ENCODE measurements around the gene FGD4.

The FGD4 gene

DNA sequence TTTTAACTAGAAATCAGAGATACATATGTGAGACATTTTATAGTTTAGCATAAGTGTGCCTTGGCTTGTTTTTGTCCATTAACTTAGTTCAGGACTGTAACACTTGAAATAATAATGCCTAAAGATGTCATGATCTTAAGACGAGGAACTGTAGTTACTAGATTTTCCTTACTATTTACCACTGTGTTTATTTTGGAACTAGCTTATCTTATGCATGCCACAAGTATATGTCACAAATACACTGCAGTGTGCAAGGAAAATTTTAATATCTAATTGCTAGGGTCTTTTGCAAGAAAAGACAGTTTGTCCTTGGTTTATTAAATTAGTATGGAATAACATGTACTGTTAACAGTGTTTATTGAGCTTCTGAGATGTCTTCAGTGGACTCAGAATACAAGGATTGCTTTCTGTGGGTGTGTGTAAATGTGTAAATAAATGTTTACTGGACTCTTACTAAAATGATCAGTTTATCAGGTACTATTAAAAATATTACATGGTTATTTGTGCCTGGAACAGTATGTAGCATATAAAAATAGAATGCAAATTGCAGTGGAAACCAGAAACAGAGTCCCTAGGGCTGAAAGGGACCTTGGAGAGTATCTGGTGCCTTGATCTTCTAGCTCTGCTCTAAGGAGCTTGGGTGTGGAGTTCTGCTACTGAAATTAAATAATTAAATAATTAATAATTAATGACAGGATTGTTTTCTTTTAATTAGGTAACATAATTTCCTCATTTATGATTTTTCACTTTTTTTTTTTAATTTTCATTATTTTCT, 58.1 kb downstream of the FGD4 start:
- DNase-seq = no peak

DNA sequence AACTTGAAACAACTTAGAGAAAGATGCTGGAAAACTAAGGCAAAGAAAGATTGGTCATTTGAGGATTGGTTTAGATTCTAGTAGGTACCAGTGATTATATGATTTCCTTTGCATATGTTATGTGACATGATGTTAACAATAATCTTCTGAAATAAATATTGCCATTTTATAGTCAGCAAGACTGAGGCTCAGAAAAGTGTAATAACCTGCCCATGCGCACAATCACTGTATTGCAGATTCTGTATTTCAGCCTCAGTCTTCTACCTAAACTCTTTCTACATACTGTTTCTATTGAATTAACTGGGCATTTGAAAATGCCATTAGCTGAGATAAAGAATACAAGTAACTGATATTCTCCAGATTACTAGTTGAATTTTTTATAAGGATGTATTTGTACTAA, 61.3 kb downstream of the FGD4 start:
- DNase-seq = no peak

DNA sequence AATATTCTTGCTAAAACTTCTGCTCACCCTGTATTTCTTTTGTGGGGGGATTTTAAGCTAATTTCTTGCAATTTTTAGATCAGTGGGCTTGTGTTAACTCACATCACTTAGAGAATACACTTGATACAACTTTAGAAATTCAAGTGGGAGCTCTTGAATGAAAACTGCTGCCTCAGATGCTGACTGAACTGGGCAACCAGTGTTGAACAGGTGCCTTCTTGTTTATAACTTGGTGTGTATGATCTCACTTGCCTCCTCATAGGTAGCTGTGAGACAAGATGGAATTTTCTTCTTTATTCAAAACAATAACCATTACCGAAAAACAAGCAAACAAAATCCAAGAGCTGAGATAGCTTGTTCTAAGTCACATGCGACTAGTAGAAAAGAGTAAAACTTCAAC, 63.5 kb downstream of the FGD4 start:
- DNase-seq = no peak

DNA sequence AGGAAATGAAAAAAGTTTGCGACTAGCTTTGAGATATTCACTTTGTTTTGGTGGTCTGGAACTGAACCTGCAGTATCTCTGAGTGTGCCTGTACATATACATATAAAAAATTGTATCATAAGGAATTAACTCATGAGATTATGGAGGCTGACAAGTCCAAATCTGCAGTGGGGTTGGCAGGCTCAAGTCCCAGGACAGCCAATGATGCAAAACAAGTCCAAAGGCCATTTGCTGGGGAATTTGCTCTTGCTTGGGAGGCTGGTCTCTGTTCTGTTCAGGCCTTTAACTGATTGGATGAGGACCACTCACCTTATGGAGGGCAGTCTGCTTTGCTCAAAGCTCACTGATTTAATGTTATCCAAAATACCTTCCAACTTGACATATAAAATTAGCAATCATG, 66.8 kb downstream of the FGD4 start:
- DNase-seq = no peak

DNA sequence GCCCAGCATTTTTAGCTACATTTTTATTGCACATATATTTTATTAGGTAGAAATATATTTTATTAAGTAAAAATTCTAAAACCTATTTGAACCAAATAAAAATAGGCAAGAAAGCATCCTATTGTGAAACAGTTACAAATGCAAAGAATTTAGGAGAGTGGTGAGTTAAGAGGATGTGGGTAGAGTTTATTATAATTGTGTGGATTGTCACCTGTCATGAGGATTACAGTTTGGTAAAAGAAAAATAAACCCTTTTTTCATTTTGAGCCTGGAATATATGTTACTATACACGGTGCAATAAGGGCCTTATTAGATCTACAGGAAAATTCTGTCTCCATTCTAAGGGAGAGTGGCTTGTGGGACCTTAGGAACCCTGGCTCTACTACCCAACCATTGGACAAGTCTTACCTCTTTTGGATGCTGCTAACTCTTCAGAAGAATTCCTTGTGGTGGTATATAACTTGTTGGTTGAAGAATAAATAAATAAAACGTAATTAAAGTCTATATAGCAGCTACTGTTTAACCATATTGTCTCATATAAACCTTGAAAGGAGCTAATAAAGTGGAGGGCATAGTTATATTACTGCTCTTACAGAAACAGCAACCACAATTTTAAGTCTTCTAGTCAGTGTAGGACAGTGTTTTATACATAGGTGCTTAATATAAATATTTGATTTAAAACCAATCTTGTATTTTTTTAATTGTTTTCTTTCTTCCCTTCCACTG, 67.8 kb downstream of the FGD4 start:
- DNase-seq = no peak

DNA sequence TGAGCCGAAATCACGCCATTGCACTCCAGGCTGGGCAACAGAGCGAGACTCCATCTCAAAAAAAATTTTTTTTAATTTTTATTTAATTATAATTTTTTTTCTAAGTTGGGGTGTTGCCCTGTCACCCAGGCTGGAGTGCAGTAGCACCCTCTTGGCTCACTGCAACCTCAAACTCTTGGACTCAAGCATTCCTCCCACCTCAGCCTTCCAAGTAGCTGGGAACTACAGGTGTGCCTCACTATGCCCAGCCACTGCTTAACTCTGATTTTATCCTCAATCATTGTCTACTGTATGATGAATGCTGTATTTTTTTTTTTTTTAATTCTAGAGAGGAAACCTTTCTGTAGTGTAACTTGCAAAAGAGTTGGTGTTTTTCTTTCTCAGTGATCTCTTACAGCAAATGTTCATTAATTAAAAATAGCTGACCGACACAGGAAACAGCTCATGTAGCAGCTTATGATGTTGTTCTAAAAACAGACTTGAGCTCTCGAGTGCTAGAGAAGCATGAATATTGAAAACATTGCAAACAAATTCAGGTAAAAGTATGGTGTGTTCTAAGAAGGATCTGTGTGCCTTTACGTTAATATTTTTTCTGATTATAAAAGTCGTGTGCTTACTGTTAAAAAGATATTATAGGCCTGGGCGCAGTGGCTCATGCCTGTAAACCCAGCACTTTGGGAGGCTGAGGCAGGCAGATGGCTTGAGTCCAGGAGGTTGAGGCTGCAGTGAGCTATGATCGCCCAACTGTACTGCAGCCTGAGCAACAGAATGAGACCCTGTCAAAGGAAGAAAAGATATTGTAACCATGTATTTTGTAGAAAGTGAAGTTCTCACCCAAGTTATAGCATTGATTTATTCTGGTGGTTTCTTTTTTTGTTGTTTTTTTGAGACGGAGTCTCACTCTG, 68.9 kb downstream of the FGD4 start:
- DNase-seq = no peak

DNA sequence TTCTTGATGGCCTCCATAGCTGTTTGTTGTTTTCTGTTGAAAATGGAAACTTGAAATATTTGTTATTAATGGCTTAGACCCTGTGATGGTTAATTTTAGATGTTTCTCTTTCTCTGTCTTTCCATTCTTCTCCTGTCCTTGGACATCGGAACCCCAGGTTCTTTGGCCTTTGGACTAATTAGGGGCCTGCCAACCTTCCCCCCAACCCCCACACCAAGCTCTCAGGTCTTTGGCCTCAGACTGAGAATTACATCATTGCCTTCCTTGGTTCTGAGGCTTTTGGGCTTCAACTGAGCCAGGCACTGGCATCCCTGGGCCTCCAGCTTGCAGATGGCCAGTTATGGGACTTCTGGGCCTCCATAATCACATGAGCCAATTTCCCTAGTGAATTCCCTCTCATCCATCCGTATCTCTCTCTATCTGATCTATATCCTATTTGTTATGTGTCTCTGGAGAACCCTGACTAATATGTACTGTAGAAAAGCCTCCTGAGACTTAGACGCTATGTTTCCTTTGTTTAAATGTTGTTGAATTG, 71.6 kb downstream of the FGD4 start:
- DNase-seq = no peak

DNA sequence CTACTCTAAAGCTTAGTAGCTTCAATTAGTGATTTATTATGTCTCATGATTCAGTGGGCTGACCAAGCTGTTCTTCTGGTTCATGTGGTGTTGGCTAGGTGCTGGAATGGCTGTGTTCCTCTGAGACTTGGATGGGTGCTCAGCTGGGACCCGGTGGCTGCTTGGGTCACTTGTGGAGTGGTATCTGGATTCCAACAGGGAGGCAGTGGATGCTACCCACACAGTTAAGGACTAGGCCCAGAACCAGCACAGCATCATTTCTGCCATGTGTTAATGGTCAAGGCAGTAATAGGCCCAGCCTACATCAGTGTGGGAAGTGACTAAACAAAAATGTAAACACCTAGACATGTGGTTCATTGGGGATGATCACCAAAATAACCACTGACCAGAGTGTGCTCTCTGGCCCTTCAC, 72.2 kb downstream of the FGD4 start:
- DNase-seq = no peak

DNA sequence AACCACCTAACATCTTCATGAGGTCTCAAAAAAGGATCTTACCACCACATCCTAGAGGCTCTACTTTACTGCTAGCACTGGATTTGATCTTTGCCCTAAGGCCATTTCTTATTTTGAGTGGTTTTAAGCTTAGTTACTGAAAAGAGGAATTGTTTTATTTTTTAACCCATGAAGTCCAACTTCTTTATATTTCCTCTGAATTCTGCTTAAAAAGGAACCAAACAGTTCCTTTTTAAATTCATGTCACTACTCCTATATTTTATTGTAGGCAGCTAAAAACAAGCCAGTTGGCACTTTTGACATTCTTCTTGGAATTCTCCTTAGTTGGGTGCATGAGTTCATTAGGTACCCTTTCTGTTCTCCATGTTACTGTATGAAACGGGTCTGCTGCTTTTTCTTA, 76.4 kb downstream of the FGD4 start:
- DNase-seq = no peak

DNA sequence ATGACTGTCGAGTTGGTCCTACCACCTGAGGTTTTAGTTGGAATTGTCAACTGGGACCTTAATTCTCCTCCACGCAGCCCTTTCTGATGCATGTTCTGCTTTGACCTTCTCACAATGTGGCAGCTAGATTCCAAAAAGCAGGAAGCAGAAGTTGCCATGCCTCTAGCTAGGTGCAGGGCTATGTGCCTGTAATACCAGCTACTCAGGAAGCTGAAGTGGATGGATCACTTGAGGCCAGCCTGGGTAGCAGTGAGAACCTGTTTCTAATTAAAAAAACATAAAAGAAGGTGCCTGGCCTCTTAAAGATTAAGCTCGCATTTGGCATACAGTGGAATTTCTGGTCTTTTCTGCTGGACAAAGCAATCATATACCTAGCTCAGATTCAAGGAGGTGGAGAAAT, 77.1 kb downstream of the FGD4 start:
- DNase-seq = no peak

DNA sequence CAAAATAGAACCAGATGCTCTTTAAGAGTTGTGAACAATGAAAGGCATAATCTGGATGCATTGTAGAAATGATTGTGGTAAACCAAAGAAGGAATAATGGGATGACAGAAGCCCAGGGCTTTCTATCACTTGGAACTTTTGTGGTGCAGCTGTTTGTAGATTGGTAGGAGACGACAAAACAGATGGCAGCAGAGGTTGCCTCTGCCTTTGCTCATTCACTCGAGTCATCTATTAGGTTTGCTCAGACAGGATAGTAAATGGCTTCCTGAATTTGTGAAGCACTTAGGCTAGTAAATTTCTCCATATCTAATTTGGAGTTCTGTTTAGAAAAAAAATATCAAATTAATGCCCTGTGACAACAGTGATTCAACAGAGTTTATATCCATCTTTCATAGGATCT, 78.4 kb downstream of the FGD4 start:
- DNase-seq = no peak

DNA sequence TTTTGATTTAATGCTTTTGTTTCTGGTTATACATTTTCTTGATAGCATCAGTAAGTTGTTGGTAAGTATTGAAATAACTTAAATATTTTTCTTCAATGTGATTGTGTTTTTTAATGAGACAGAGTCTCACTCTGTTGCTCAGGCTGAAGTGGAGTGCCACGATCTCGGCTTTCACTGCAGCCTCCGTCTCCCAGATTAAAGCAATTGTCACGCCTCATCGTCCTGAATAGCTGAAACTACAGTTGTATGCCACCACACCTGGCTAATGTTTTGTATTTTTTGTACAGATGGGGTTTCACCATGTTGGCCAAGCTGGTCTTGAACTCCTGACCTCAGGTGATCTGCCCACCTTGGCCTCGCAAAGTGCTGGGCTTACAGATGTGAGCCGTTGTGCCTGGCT, 78.8 kb downstream of the FGD4 start:
- DNase-seq = no peak

DNA sequence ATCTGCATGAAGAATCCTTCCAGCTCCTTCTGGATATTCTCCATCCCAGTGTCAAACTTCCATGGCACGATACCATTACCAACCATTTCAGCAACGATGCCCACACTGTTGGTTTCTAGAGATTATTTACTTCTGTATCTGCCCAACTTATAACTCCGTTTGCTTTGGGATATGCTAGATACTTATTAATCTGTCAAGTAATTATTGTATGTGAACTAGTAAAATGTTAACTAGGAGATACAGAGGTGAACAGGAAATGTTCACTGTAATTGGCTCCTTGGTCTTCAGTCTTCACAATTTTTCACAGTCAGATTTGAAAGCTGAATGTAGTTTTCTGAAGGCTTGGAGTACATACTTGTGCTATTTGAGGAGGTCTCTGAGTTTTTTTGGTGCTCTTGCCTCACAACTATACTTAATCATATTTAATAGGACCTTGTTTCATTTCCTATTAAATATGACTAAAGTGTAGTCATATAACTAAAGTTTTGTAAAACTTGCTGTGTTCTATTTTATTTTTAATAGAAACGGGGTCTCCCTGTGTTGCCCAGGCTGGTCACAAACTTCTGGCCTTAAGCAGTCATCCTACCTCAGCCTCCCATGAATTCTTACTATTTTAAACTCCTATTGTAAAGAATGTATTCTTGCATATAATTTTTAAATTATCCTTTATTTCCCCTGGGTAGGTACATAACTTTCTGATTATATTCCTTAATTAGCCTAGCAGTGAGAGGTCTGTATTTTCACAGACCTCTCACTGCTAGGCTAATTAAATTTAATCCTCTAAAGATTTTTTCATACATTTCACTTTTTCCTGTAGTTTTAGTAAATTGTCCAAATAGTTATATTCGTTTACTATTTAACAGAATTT, 79.7 kb downstream of the FGD4 start:
- DNase-seq = no peak

DNA sequence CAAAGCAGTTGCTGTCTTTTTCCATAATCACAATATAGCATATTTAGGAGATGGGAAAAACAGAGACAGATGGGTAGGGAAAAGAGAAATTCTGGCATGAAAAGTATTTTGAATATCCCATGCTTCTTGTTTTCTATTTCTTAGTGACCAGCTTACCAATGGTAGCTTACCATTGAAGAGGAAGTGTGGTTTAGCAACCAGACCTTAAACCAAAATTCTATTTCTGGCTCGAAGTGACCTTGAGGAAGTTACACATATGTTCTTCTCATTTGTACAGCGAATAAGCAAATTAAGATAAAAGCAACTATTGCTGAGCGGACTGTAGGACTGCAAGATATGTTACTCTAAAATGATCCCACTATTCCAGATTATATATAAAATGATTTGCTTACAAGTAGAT, 82.9 kb downstream of the FGD4 start:
- no peak for DNase-seq

DNA sequence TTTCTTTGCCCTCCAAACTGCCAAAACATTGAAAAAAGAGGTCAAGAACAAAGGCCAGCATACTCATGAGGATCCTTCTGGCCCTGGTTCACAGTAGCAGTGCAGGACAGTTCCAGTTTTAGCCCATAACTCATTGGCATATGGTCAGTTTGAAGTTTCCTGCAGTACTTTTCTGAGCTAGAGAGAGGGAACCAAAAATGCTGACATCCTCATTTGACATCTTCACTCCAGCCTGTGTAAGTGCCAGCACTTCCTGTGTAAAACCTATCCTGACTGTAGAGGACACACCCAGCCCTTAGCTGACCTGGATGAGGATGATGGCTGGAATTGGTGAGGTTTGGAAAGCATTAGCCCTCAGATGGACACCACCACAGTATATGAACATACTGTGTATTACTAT, 84.1 kb downstream of the FGD4 start:
- no peak for DNase-seq

DNA sequence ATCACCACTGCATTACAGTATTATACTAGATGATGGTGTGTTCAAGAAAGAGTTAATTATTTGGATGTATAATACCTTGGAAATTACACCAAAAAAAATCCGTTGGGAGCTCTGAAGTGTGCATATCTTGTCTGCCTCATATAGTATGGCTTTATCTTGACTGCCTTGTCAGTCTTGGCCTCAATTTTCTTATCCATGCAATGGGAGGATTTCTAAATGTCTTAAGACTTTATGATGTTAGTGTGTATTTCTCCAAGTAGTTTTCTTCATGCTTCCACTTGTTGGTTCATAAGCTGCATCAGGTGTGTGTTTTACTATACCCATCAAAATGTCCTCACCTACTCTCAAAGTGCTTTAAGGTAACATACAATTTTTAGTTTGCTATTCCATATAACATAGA, 84.6 kb downstream of the FGD4 start:
- DNase-seq = no peak

DNA sequence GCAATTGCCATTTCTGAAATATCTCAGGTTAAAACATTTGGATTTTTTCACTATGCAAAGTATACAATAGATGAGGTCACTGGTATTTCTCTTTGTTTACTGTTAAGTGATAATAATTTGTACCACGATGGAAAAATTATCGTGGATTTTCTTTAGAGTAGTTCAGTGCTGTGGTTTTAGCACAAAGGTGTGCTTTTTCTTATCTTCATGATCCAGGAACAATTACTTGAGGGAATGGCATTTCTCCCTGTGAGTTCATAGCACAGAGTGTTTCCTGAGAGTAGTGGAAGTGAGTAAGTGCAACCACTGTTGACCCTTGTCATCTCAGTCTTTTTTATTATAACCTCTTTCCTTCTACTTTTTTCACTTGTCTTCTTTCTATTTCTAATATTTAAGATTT, 86.8 kb downstream of the FGD4 start:
- DNase-seq = no peak

DNA sequence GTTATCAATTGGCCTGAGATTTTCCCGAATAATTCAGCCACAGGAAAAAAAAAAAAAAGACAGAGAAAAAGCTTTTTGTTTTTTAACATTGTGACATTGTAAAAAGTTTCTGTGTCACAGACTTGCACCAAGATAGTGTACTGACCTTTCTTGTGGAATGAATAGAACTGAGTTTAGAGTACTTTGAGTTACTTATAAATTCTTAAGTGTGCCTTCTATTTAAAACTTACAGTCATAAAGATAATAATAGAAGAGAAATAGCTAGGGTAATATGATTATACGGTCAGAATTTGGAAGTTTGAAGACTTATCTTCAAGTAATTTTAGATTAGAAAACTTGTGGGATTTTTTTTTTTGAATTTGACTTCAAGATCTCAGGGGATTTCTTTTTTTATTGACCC, 88.8 kb downstream of the FGD4 start:
- no peak for DNase-seq

DNA sequence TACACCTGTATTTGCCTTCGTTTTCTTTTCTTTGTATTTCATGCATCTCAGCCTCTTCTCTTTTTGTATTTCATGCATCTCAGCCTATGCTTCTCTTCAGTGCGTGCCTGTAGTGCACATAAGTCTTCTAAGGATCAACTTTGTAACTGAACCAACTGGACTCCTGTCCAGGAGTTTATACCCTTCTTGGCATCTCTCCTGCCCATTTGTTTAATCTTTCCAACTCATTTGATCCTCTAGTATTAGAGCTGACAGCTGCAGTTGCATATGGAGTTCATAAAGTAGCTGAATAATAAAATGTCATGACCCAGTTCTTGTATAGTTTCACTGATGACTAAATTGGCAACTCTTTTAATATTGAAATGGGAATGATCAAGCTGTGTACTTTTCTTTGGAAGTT, 89.7 kb downstream of the FGD4 start:
- DNase-seq = no peak

DNA sequence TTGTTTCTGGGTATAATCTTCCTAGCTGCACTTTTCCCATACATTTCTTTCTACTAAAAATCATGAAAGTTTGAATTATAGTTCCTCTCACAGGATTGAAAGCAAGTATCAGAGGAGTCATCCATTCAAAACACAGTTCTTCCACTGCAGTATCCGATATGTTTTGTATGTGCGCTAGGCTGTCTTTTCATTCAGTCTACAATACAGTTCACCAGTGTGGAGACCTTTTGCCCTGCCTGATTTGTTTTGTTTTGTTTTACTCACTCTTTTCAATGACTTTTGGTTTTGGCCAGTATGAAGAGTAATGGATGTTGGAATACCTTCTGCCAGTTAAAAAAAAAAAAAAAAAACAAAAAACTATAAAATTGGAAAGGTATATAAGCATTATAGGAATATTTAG, 91.4 kb downstream of the FGD4 start:
- DNase-seq = no peak

DNA sequence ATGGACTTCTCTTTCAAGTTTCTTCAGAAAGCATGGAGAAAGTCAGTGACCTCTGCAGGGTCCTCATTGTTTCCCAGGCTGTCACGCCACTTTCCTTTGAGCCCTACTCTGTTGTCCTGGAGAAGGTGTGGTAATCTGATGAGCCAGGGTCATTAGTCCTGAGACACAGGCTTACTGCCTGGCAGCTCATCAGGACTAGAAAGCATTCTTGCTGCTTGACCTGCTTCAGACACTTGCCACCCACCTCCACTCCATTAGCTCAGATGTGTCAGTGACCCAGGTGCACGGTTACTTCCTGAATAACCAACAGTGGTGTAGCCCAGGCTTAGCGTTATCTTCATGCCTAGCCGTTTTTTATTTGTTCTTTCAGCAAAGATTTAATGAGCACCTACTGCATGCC, 93.9 kb downstream of the FGD4 start:
- no peak for DNase-seq

DNA sequence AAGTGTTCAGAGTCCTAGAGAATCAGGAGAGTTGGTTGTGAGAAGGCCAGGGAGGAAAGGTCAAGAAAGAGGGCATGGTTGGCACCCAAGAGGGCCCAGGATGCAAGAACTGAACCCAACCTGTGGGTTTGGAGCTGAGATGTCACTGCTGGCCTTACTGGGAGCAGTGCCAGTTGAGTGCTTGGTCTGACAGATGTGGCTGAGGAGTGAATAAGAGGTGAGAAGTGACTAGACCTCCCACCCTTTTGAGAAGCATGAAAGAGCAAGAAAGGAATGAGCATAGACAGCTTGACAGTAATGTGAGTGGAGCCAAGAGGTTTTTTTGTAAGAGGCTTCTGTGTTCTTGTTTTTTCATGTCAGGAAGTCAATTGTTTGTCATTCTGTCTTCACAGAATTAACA, 95.3 kb downstream of the FGD4 start:
- no peak for DNase-seq

DNA sequence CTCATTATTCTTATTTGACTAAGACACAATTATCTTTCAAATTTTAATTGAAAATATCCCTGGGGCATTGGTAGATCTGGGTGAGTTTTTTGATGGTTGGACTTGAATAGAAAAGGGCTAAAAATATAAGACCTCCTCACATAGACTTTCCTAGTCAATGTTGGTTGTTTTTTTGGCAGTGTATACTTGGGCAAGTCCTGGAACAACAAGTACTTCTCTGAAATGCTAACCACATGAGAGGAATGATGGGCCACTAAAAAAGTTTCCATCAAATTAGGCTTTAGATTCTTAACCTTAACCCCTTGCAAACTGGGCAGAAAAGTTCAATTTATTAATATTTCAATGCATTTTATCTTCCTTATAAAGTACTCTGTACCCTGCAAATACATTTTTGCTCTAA, 97.6 kb downstream of the FGD4 start:
- DNase-seq = no peak
